Neural crest cell (in vitro differentiated cells): Measurements from ENCODE around the gene SP5. TPM values are rescaled to one million over a fixed set of nuclear protein-coding genes. Genes with fewer than 3 reads are reported as not detected.

ENCODE experiments used
- DNase-seq: peaks from one replicate; pipeline ENCODE4 v3.0.0; 2021; ENCODE audit warnings: low read depth, mixed read lengths, low spot score
- H3K27ac Mint-ChIP-seq: one replicate; pipeline ENCODE4 v1.8.0; 2021; ENCODE audit warnings: mild to moderate bottlenecking, mixed read lengths; ENCODE audit not compliant: unreplicated experiment
- H3K27me3 Mint-ChIP-seq: 2 replicates; pipeline ENCODE4 v1.8.0; 2021; ENCODE audit warnings: low read depth, mild to moderate bottlenecking, mixed read lengths
- H3K36me3 Mint-ChIP-seq: 2 replicates; pipeline ENCODE4 v1.8.0; 2021; ENCODE audit warnings: low read depth, mild to moderate bottlenecking, mixed read lengths
- H3K4me1 Mint-ChIP-seq: 2 replicates; pipeline ENCODE4 v1.8.0; 2021; ENCODE audit warnings: mixed read lengths
- H3K4me3 Mint-ChIP-seq: one replicate; pipeline ENCODE4 v1.8.0; 2021; ENCODE audit warnings: mild to moderate bottlenecking, mixed read lengths
- H3K9me3 Mint-ChIP-seq: 2 replicates; pipeline ENCODE4 v1.8.0; 2021; ENCODE audit warnings: mixed read lengths
- total RNA-seq: library from RNA; stranded (reverse); gene quantifications from 2 replicates; pipeline ENCODE4 v1.2.1, GENCODE V29; 2021
- TF ChIP-seq, protein P1 (sequence below): fragments of 200-600 bp; sonication (generic); conservative IDR thresholded peaks from 2 replicates; pipeline ENCODE4 v1.5.0; 2021; ENCODE audit warnings: antibody characterized with exemption, mild to moderate bottlenecking

Gene SP5
- total RNA-seq, 1 donor from 2014 or later = 6.4 TPM

DNA sequence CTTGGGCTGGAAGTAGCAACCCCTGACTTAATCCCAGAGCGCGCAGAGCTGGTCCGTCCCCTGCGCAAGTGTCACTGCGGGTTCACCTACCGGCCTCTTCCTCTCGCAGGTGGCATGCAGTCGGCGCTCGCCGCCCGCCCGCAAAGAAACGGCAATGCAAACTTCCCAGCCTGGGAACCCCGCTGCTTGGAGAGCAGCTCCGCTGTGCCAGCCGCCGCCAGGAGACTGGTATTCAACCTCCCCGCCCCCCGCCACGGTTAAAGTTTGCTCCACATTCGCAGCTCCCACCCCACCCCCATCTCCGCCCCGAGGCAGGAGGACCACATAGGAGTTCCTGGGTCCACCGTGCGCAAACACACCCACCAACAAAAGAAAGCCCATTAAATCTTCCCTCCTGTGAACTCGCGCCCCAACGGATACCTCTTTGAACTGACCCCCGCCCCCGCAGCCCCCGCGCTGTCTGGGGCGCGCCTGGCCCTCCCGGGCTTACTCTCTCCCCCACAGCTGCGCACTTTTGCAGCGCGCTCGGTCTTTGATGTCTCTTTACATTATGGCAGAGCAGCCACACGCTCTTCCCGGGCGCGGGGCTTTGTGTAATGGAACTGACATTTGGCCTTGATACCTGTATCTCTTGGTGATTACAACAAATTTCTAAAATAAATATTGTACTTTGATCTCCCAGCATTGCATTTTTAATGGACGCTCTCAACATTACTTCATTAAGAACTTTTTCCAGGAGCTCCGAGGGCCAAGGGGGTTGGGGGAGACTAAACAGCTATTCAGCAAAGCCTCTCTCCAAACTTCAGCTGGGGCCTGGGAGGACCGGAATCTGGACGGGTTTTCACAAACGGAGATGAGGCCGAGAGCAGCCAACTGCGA, 3.1 kb upstream of the SP5 start:
- H3K27me3 Mint-ChIP-seq = peaks cover 96% of the 10 kb centered on the region
- peaks cover 2% of the 10 kb centered on the region for H3K36me3 Mint-ChIP-seq

DNA sequence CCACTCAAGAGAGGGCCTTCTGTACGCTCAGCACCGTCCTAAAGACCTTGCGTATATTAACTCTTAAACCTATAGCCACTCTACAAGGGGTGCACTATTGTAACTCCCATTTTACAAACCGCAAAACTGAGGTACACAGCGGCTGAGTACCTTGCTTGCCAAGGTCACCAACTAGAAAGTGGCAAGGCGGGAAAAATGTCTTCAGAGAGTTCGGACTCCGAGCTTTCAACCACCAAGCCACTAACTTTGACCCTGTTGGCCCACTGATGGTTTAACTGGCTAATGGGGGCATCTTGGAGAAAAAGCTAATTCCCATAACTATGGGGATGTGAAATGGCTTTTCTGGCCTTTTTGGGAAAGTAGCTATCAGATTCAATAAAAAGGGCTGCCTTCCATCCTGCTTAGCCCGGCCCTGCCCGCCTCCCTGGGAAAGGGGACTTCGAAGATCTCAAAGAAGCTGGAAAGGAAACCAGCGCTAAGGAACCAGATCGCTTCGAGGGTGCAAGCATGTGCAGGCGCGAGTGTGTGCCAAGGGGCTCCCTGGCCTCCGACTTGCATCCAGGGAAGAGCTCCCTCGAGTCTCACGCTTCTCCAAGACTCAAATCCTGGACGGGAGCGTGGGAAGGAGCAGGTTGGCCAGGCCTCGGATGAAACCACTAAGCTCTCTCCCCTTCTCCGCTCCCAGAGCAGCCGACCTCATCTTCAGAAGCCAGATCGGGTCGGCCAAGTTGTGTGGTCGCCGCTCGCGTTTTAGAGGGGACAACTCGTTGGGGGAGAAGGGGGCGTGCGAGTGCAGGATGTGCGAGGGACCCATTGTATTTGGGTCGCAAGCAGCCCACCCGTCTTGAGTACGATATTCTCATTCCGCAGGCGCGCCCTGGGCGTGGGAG, 2.2 kb upstream of the SP5 start:
- DNase-seq = no peak
- Mint-ChIP-seq H3K36me3 (peaks cover 2% of the 10 kb centered on the region), H3K27me3 (peaks cover 97% of the 10 kb centered on the region), H3K4me3 (peak overlapping the region; percentile 82), H3K9me3 (peaks cover 2% of the 10 kb centered on the region), H3K27ac (no peak overlapping the region), H3K4me1 (peaks cover 47% of the 10 kb centered on the region)
- TF ChIP-seq, protein P1, sequence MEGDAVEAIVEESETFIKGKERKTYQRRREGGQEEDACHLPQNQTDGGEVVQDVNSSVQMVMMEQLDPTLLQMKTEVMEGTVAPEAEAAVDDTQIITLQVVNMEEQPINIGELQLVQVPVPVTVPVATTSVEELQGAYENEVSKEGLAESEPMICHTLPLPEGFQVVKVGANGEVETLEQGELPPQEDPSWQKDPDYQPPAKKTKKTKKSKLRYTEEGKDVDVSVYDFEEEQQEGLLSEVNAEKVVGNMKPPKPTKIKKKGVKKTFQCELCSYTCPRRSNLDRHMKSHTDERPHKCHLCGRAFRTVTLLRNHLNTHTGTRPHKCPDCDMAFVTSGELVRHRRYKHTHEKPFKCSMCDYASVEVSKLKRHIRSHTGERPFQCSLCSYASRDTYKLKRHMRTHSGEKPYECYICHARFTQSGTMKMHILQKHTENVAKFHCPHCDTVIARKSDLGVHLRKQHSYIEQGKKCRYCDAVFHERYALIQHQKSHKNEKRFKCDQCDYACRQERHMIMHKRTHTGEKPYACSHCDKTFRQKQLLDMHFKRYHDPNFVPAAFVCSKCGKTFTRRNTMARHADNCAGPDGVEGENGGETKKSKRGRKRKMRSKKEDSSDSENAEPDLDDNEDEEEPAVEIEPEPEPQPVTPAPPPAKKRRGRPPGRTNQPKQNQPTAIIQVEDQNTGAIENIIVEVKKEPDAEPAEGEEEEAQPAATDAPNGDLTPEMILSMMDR = no peak

More for the DNA sequence above, 3.1 kb upstream of the SP5 start:
- TF ChIP-seq, protein P1 = no peak
- Mint-ChIP-seq H3K27ac (no peak overlapping the region), H3K4me1 (peaks cover 41% of the 10 kb centered on the region), H3K4me3 (peak overlapping the region; percentile 82), H3K9me3 (peaks cover 2% of the 10 kb centered on the region)
- DNase-seq = peak; percentile 29

DNA sequence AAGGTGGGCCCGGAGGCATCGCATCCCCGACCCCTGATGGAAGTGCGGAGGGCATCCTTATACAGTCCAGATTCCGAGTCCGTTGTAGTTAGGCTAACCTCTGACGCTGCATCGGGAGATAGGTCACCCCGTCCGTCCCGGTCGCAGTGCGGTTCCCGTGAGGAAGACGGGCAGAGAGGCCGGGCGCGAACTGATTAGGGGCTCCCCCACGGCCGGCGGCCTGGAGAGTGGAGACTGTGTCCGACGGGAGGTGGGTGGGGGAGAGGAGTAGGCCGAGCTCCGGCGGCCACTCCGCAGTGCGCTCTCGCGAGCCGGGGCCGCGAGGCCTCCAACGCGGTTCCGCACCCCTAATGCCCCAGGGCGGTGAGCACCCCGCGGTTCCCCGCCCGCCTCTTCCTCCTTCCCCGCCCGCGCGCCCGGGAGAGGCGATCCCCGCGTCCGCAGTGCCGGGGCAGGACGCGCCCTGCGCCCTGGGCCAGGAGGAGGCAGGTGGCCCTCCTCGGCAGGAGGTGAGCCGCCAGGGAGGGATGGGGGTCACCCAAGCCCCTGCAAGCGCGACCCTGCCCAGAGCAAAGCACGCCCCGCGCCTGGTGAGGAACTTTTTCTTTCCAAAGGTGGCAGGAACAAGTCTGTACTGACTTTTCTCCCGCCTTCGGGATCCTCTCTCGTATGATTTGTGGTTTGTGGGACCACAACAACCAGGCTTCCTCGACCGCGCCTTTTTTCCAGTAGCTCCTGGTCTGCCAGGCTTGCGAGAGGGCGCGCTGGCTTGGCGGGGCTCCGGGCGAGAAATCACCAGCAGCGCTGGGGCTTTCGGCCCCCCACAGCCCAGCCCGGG, 1.4 kb upstream of the SP5 start:
- H3K4me1 Mint-ChIP-seq = peaks cover 43% of the 10 kb centered on the region
- peaks cover 2% of the 10 kb centered on the region for H3K36me3 Mint-ChIP-seq
- peak overlapping the region; percentile 57 for H3K4me3 Mint-ChIP-seq
- DNase-seq = no peak
- no peak overlapping the region for H3K27ac Mint-ChIP-seq
- peaks cover 2% of the 10 kb centered on the region for H3K9me3 Mint-ChIP-seq
- TF ChIP-seq, protein P1 = no peak
- peaks cover 97% of the 10 kb centered on the region for H3K27me3 Mint-ChIP-seq

DNA sequence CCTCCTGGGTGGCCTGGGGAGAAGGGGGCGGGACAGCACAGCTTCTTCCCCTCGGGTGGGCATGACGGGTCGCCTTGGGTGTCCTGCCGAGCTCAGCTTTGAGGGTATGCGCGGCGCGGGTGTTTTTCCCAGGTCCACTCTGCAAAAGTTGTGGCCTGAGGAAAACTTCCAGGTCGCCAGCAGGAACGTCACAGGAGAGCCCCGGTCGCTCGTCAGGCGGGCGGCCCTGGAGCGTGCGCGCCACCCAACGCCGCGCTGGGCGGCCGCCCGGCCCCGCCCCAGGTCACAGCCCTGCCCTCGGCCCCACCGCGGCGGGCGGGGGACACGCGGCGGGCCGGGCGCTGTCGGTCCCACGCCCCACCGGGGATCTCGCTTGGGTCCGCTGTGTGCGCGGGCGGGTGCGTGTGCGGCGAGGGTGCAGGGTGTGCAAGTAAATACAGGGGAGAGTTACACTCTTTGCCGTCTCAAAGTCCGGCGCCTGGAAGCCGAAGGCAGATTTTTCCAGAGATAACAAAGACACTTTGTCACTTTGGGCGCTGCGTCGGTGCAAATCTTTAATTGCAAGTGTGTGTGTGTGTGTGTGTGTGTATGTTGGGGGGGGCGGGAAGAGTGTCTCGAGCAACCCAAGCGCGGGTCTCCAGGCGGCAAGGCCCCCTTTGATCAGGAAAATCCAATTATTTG, 616 bp upstream of the SP5 start:
- Mint-ChIP-seq H3K36me3 (peaks cover 2% of the 10 kb centered on the region), H3K27me3 (peaks cover 97% of the 10 kb centered on the region), H3K27ac (no peak overlapping the region), H3K9me3 (peaks cover 2% of the 10 kb centered on the region), H3K4me3 (peak overlapping the region; percentile 88), H3K4me1 (peaks cover 43% of the 10 kb centered on the region)
- peak; percentile 30 for DNase-seq
- TF ChIP-seq, protein P1 = no peak
